K562 (cell line): ENCODE measurements around the gene TP53TG5. TPM values are rescaled to one million over a fixed set of nuclear protein-coding genes. Genes with fewer than 3 reads are reported as not detected.
A peak's percentile ranks its signal among the peaks of the same experiment; 100 is the strongest.

Experiments
- AFF4 ChIP-seq: sonication (generic); formaldehyde crosslinking; IDR thresholded peaks from 2 replicates; pipeline ENCODE4 v1.8.0; 2023; ENCODE audit warnings: mild to moderate bottlenecking, missing genetic modification reagents
- ATF7 ChIP-seq: fragments of 450-650 bp; IDR thresholded peaks from 2 replicates; pipeline ENCODE4 v1.7.1; 2014; ENCODE audit warnings: mild to moderate bottlenecking, moderate library complexity
- CREB3L1 ChIP-seq: fragments of 450-650 bp; IDR thresholded peaks from 2 replicates; pipeline ENCODE4 v1.6.1; 2014; ENCODE audit warnings: low read depth, mild to moderate bottlenecking, moderate library complexity, borderline replicate concordance
- HCFC1 ChIP-seq: IDR thresholded peaks from 2 replicates; pipeline ENCODE4 v1.6.1; 2012; ENCODE audit warnings: low read depth, low read length, improper control_type of control experiment
- MYC ChIP-seq, 2 experiments: fragments of 250-450 bp in 1 of 2; sonication (Bioruptor Pico) in 1 of 2; IDR thresholded peaks; 2 replicates each; pipeline versions ENCODE4 v1.5.1 to v1.6.1; 2012 to 2021; ENCODE audit warnings: low read depth in 2 of 2, borderline replicate concordance in 1 of 2, improper control_type of control experiment in 1 of 2, low read length in 1 of 2, mild to moderate bottlenecking in 1 of 2, moderate library complexity in 1 of 2
- NCOA1 ChIP-seq: fragments of 450-650 bp; IDR thresholded peaks from 2 replicates; pipeline ENCODE4 v1.6.1; 2016; ENCODE audit warnings: low read depth
- ZBTB7A ChIP-seq: IDR thresholded peaks from 2 replicates; pipeline ENCODE4 v1.6.1; 2011; ENCODE audit warnings: low read depth, mild to moderate bottlenecking, low read length, moderate library complexity, borderline replicate concordance; ENCODE audit not compliant: control insufficient read depth
- ZNF197 ChIP-seq: fragments of 200-800 bp; sonication (Bioruptor generic); IDR thresholded peaks from 2 replicates; pipeline ENCODE4 v1.6.1; 2016; ENCODE audit warnings: low read depth, missing genetic modification characterization, missing compliant biosample characterization
- ZNF384 ChIP-seq: IDR thresholded peaks from 2 replicates; pipeline ENCODE4 v1.6.1; 2012; ENCODE audit warnings: low read depth, low read length, improper control_type of control experiment
- polyA plus RNA-seq, 8 experiments: library from polyadenylated mRNA; depleted of rRNA in 4 of 8; stranded (reverse) in 5 of 8; unstranded in 3 of 8; fragments of >200 nt; fragmentation: Nextera tagmentation in 2 of 8; fragmentation: Illumina TruSeq in 1 of 8; extraction: Ambion mirVana in 2 of 8; extraction: Trizol in 1 of 8; gene quantifications; 2 replicates each; pipeline versions ENCODE4 v1.2.1 to v1.2.3, GENCODE V29; 2011 to 2014; ENCODE audit warnings: inconsistent platforms in 1 of 8, missing spikeins in 1 of 8
- total RNA-seq, 7 experiments: library from RNA; depleted of rRNA in 6 of 7; stranded (reverse); fragments of >200 nt in 6 of 7; fragmentation: Illumina TruSeq in 2 of 7; extraction: Trizol in 2 of 7; gene quantifications; 2 replicates each; pipeline versions ENCODE4 v1.2.1 to v1.2.3, GENCODE V29; 2011 to 2021; ENCODE audit warnings: low replicate concordance in 1 of 7
- TF ChIP-seq, protein P1 (sequence below): fragments of 450-650 bp; IDR thresholded peaks from 2 replicates; pipeline ENCODE4 v1.6.1; 2017; ENCODE audit warnings: antibody characterized with exemption, mild to moderate bottlenecking
- TF ChIP-seq, protein P2 (sequence below): fragments of 200-800 bp; sonication (Bioruptor generic); IDR thresholded peaks from 2 replicates; pipeline ENCODE4 v1.6.1; 2017; ENCODE audit warnings: missing genetic modification characterization, missing compliant biosample characterization
- TF ChIP-seq, protein P3 (sequence below): fragments of 200-800 bp; sonication (Bioruptor generic); IDR thresholded peaks from 2 replicates; pipeline ENCODE4 v1.6.1; 2017; ENCODE audit warnings: missing genetic modification characterization, missing compliant biosample characterization

TP53TG5 gene
- total and polyA plus RNA-seq, 9 of the 15 experiments (the other 6 are each of a cell fraction or from before 2014, with no cell fraction given) = 0.04 to 0.05 (median 0.04) TPM; not detected in 6

- TF ChIP-seq HCFC1 (peak; percentile 68), ZNF384 (no peak), AFF4 (CRISPR knock-in tag) (peak; percentile 68; the same call in 1 of the 2 replicates), NCOA1 (no peak), CREB3L1 (peak; percentile 50; the same call in 1 of the 2 replicates), ZBTB7A (peak; percentile 87; the same call in 1 of the 2 replicates), MYC (IDR thresholded peaks at IDR 0.05; ENCODE audit: low read depth, low read length) (peak; percentile 86), MYC (CRISPR knock-in tag; IDR thresholded peaks at IDR 0.05; ENCODE audit: borderline replicate concordance, low read depth) (0 out of 2 replicates have a peak, but pooled peaks have one; percentile 43), ATF7 (peak; percentile 52; the same call in 1 of the 2 replicates), ZNF197 (CRISPR knock-in tag) (no peak)
- TF ChIP-seq, protein P1, sequence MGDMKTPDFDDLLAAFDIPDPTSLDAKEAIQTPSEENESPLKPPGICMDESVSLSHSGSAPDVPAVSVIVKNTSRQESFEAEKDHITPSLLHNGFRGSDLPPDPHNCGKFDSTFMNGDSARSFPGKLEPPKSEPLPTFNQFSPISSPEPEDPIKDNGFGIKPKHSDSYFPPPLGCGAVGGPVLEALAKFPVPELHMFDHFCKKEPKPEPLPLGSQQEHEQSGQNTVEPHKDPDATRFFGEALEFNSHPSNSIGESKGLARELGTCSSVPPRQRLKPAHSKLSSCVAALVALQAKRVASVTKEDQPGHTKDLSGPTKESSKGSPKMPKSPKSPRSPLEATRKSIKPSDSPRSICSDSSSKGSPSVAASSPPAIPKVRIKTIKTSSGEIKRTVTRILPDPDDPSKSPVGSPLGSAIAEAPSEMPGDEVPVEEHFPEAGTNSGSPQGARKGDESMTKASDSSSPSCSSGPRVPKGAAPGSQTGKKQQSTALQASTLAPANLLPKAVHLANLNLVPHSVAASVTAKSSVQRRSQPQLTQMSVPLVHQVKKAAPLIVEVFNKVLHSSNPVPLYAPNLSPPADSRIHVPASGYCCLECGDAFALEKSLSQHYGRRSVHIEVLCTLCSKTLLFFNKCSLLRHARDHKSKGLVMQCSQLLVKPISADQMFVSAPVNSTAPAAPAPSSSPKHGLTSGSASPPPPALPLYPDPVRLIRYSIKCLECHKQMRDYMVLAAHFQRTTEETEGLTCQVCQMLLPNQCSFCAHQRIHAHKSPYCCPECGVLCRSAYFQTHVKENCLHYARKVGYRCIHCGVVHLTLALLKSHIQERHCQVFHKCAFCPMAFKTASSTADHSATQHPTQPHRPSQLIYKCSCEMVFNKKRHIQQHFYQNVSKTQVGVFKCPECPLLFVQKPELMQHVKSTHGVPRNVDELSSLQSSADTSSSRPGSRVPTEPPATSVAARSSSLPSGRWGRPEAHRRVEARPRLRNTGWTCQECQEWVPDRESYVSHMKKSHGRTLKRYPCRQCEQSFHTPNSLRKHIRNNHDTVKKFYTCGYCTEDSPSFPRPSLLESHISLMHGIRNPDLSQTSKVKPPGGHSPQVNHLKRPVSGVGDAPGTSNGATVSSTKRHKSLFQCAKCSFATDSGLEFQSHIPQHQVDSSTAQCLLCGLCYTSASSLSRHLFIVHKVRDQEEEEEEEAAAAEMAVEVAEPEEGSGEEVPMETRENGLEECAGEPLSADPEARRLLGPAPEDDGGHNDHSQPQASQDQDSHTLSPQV = no peak
- TF ChIP-seq, protein P2, sequence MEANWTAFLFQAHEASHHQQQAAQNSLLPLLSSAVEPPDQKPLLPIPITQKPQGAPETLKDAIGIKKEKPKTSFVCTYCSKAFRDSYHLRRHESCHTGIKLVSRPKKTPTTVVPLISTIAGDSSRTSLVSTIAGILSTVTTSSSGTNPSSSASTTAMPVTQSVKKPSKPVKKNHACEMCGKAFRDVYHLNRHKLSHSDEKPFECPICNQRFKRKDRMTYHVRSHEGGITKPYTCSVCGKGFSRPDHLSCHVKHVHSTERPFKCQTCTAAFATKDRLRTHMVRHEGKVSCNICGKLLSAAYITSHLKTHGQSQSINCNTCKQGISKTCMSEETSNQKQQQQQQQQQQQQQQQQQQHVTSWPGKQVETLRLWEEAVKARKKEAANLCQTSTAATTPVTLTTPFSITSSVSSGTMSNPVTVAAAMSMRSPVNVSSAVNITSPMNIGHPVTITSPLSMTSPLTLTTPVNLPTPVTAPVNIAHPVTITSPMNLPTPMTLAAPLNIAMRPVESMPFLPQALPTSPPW (CRISPR knock-in tag) = peak; percentile 37
- TF ChIP-seq, protein P3, sequence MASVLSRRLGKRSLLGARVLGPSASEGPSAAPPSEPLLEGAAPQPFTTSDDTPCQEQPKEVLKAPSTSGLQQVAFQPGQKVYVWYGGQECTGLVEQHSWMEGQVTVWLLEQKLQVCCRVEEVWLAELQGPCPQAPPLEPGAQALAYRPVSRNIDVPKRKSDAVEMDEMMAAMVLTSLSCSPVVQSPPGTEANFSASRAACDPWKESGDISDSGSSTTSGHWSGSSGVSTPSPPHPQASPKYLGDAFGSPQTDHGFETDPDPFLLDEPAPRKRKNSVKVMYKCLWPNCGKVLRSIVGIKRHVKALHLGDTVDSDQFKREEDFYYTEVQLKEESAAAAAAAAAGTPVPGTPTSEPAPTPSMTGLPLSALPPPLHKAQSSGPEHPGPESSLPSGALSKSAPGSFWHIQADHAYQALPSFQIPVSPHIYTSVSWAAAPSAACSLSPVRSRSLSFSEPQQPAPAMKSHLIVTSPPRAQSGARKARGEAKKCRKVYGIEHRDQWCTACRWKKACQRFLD (CRISPR knock-in tag) = peak; percentile 69; the same call in 1 of the 2 replicates
Measured at GRCh38 chr20:45415822-45416637, 37.9 kb upstream of the TP53TG5 start, which contains the start of gene PIGT (continued).
